M059J (cell line): ENCODE measurements around the gene EDC4. TPM values are rescaled to one million over a fixed set of nuclear protein-coding genes. Genes with fewer than 3 reads are reported as not detected.

Experiments
- DNase-seq: peaks from one replicate; pipeline ENCODE4 v3.0.0-alpha.2; 2012; ENCODE audit warnings: low read depth
- total RNA-seq: library from RNA; depleted of rRNA; stranded (reverse); fragments of >200 nt; shearing (Covaris generic); gene quantifications from 2 replicates; pipeline ENCODE4 v1.2.3, GENCODE V29; 2014

Gene EDC4
- total RNA-seq, 1 experiment from 2014 or later = 66.1 TPM

DNA sequence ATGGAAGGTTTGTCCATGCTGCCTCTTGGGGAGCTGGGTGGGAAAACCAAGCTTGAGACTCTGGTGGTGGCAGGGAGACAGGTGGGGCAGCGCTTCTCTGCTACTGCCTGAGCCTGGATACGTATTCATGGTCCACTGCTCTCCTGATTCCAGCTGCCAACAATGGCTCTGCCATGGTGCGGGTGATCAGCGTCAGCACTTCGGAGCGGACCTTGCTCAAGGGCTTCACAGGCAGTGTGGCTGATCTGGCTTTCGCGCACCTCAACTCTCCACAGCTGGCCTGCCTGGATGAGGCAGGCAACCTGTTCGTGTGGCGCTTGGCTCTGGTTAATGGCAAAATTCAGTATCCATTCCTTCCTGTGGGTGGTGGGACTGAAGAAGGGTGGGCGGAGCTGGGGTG lies 4.2 kb downstream of the EDC4 start:
- DNase-seq = no peak

DNA sequence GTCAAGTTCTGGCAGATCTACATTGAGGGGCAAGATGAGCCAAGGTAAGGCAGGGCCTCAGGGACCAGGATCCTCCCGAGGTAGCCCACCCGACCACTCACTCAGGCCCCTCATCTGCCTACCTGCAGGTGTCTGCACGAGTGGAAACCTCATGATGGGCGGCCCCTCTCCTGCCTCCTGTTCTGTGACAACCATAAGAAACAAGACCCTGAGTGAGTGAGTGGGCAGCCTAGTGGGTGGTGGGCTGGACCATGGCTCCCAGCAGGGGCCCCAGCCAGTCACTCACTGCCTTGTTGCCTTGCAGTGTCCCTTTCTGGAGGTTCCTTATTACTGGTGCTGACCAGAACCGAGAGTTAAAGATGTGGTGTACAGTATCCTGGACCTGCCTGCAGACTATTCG lies 5.4 kb downstream of the EDC4 start:
- no peak for DNase-seq

DNA sequence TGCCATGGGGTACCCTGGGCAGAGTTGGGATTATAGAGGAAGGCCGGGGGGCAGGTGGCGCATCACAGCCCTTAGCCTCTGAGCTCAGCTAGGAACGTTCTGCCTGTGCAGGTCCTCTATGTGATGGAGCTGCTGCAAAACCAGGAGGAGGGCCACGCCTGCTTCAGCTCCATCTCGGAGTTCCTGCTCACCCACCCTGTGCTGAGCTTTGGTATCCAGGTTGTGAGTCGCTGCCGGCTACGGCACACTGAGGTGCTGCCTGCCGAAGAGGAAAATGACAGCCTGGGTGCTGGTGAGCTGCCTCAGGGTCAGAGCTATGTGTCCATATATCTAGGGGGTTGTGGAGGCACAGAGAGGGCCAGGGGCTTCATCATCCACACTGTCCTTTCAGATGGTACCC lies 6.0 kb downstream of the EDC4 start:
- no peak for DNase-seq

DNA sequence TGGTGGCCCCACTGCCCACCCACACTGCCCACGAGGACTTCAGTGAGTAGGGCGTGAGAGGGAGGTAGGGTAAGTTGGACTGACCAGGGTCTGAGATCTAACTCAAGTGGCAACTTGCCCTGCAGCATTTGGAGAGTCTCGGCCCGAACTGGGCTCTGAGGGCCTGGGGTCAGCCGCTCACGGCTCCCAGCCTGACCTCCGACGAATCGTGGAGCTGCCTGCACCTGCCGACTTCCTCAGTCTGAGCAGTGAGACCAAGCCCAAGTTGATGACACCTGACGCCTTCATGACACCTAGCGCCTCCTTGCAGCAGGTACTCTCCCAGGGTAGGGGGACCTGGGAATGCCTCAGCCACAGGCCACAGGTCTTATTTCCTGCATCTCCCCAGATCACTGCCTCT lies 6.6 kb downstream of the EDC4 start:
- DNase-seq = no peak

DNA sequence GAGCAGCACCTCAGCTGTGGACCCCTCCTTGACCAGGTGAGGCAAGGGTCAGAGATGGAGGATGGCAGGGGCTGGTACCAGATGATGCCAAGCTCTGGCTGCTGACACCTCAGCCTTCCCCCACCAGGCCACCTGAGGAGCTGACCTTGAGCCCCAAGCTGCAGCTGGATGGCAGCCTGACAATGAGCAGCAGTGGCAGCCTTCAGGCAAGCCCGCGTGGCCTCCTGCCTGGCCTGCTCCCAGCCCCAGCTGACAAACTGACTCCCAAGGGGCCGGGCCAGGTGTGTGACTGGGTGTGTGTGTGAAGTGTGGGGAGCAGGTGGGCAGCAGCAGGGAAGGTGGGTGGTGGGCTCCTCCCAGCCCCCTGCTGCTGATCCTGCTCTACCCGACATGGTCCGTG lies 7.1 kb downstream of the EDC4 start:
- DNase-seq = no peak

DNA sequence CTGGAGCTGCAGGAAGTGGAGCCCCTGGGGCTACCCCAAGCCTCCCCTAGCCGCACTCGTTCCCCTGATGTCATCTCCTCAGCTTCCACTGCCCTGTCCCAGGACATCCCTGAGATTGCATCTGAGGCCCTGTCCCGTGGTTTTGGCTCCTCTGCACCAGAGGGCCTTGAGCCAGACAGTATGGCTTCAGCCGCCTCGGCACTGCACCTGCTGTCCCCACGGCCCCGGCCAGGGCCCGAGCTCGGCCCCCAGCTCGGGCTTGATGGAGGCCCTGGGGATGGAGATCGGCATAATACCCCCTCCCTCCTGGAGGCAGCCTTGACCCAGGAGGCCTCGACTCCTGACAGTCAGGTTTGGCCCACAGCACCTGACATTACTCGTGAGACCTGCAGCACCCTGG lies 7.7 kb downstream of the EDC4 start:
- no peak for DNase-seq

DNA sequence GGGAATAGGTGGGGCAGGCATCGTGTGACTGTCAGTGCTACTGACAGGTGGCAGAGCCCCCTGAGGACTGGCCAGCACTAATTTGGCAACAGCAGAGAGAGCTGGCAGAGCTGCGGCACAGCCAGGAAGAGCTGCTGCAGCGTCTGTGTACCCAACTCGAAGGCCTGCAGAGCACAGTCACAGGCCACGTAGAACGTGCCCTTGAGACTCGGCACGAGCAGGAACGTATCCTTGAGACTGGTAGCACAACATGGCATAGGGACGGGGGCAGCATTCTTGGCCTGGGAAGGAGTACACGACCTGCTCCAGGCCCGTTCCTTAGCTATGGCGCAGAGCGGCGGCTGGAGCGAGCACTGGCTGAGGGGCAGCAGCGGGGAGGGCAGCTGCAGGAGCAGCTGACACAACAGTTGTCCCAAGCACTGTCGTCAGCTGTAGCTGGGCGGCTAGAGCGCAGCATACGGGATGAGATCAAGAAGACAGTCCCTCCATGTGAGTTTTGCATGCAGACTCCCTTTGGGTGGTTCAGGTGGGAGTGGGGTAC lies 8.8 kb downstream of the EDC4 start:
- no peak for DNase-seq

DNA sequence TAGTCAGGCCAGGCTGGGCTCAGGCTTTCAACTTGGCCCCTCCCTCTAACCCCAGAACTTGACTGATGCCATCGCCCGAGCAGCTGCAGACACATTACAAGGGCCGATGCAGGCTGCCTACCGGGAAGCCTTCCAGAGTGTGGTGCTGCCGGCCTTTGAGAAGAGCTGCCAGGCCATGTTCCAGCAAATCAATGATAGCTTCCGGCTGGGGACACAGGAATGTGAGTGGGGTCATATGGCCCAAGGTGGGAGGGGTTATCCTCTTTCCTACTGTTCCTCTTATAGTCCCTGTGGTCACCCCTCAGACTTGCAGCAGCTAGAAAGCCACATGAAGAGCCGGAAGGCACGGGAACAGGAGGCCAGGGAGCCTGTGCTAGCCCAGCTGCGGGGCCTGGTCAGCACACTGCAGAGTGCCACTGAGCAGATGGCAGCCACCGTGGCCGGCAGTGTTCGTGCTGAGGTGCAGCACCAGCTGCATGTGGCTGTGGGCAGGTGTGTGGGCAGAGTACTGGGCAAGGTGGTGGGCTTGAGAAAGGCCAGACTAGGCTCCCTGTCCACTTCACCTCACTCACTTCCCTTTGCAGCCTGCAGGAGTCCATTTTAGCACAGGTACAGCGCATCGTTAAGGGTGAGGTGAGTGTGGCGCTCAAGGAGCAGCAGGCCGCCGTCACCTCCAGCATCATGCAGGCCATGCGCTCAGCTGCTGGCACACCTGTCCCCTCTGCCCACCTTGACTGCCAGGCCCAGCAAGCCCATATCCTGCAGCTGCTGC lies 9.7 kb downstream of the EDC4 start:
- DNase-seq = no peak

DNA sequence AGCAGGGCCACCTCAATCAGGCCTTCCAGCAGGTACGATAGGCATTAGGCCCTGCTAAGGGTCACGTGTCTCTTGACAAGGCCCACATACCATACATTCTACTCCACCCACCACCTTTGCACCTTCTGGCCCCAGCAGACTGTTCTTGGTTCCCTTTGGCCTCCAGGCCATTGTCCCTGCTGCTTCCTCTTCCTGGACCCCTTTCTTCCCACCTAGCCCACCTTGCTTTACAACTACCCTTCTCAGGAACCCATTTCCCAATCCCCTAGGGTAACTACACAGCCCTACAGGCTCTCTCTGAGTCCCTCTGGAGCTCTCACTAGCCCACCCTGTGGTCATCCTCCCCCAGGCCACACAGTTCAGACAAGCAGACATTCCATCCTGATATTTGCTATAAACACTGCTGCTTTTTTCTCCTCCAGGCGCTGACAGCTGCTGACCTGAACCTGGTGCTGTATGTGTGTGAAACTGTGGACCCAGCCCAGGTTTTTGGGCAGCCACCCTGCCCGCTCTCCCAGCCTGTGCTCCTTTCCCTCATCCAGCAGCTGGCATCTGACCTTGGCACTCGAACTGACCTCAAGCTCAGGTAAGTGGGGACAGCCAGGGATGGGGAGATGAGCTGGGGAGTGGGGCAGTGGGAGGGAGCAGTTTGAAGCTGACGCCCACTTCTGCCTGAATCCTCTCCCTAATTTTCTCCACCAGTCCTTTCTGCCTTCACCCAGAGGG lies 10.5 kb downstream of the EDC4 start:
- no peak for DNase-seq

DNA sequence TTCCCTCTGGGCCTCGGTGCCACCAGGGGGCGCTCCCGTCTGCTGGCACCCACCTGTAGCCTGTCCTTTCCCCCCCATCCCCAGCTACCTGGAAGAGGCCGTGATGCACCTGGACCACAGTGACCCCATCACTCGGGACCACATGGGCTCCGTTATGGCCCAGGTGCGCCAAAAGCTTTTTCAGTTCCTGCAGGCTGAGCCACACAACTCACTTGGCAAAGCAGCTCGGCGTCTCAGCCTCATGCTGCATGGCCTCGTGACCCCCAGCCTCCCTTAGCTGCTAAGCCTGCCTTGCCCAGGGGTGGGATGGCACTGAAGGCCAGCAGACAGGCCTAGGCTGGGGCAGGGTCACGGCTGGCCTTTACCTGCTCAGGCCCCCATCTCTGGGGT lies 11.0 kb downstream of the EDC4 start:
- DNase-seq = peak; percentile 42

DNA sequence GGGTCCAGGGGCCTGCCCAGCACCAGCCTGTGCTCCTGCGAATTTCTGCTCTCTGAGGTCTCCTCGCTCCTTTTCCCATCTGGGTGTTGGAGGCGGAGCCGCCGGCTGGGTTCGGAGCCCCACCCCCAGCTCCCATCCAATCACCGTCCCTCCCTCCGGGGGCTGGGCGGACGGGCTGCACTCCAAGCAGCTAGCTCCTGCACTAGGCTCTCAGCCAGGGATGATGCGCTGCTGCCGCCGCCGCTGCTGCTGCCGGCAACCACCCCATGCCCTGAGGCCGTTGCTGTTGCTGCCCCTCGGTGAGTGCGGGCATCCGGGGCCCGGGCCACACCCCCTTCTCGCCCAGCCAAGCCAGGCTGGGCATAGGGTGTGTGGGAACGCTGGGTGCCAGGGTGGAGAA lies 11.8 kb downstream of the EDC4 start, which contains the start of gene NRN1L:
TSS of gene NRN1L (plus strand) at position 202 of the 400 bp plus-strand sequence. CDS start at position 221, 19 bp downstream.
- peak; percentile 58 for DNase-seq

DNA sequence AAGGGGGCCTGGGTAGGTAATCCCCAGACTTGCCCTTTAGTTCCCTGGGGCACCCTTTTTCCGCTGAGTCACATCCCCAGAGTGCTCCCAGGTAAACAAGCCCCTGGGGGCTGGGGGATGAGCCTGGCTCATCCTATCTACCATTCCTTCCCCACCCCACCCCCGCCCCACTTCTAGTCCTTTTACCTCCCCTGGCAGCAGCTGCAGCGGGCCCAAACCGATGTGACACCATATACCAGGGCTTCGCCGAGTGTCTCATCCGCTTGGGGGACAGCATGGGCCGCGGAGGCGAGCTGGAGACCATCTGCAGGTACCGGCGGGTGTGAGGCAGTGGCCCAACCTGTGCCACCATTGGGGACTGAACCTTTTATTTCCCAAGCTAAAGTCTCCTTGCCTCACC lies 12.7 kb downstream of the EDC4 start:
- DNase-seq = no peak

DNA sequence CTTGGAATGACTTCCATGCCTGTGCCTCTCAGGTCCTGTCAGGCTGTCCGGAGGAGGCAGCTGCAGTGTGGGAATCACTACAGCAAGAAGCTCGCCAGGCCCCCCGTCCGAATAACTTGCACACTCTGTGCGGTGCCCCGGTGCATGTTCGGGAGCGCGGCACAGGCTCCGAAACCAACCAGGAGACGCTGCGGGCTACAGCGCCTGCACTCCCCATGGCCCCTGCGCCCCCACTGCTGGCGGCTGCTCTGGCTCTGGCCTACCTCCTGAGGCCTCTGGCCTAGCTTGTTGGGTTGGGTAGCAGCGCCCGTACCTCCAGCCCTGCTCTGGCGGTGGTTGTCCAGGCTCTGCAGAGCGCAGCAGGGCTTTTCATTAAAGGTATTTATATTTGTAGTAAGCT lies 13.1 kb downstream of the EDC4 start:
- no peak for DNase-seq

DNA sequence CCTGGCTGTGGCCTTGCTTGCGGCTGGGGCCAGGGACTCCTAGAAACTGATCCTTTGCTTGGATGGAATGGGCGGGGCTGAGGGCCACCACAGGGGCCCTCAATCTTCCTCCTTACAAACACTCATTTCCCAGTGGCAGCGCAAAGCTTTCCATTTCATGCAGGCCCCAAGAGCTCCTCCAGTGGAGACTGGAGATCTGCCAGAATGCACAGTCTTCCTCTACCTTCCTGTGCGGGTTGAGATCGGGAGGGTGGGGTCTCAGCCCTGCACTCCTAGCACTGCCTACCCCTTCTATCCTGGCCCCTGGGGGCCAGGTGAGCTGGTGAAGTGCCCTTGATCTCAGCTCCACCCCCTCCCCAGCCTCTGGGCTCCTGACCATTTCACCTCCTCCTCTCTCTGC lies 13.5 kb downstream of the EDC4 start:
- DNase-seq = no peak

DNA sequence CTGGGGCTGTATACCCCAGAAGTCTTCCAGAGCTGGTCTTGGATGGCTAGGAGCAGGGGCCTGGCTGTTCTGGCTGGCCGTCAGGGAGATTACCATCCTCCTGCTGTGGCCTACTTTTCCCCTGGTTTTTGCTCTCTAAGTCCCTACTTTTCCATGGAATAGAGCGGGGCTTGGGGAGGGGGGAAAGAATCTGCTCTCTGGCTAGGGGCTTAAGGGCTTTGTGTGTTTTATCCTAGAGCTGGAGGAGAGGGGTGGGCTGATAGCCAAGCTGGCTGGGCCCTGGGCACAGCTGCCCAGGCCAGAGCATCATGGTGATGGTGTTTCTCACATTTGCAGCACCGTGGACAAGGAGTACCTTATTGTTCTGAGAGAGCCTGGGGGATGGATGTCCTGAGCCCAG lies 15.5 kb downstream of the EDC4 start:
- no peak for DNase-seq

DNA sequence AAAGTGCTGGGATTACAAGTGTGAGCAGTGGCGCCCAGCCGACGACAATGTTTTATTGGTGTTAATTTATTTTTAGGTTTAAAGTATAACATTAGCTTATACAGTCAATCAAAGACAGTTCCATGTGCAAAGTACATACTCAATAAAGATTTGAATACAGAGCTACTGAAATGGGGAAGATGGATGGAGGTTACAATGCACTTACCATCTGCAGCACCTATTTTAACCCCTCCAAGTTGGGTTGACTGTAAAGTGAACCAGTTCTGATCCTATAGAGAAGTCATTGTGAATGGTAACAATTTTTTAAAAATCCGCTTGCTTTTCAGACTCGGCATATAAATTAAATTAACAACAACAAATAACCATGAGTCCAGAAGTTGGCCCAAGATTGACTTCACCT lies 19.5 kb downstream of the EDC4 start:
- DNase-seq = no peak

DNA sequence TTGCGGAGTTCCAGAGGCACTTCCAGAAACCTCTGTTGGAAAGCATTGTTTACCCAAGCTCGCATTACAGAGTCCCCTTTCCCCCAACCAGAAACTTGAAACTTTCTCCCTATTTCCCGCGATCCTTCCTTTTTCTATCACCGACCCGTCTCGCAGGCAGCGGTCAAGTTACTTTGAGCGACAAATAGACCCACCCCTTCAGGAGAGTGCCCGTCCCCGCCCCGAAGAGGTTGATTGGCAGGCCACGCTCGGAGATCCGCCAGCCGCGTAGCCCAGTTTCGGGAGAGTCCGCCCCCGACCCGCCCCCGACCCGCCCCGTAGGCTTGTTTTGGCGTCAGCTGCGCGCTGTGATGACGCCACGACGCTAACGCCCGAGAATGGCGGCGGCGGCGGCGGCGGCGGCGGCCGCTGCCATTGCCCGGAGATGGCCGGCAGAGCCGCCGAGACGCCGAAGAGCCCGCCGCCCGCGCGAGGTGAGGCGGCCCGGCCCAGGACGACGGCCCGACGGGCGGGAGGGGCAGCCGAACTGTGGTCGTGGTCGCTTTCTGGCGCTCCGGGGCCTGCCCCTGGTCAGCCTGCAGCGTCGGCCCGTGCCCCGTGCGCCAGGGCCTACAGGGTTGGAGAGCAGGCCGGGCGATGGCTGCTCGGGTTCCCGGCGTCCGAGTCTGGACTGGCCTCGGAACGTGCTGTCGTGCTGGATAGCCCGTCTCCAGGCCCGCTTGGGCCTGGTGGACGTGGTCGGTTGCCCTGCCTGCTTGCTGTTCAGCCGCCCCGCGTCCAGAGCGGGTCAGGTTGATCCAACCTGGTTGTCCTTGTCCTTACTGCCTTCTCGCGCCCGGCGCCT lies 20.3 kb downstream of the EDC4 start, which contains the start of gene PSKH1:
TSS of gene PSKH1 (plus strand) at position 356 of the 844 bp plus-strand sequence. CDS start 15,496 bp downstream, outside the sequence.
- DNase-seq = peak; percentile 94

DNA sequence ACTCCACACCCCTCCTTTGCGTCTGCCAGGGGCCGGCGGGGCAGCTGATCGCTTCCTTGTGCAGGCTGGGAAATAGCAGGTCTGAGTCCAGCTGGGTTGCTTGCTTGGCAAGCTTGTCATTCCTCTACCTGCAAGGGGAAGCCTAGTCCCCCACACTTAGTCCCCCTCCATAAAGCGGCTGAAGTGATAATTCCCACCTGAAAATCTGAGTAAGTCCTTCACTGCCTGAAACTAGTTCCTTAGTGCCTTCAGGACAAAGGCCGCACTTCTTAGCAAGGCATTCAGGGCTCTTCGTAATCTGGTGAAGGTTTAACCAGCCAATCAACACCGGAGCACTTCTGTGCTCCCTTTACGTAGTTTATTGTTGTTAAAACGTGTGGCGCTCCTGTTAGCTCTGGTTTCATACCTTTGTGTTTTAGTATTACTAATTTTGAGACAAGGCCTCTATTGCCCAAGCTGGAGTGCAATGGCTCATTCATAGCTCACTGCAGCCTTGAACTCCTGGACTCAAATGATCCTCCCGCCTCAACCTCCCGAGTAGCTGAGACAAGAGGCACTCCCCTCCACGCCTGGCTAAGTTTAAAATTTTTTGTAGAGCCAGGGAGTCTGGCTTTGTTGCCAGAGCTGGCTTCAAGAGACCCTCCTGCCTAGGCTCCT lies 21.0 kb downstream of the EDC4 start:
- no peak for DNase-seq

DNA sequence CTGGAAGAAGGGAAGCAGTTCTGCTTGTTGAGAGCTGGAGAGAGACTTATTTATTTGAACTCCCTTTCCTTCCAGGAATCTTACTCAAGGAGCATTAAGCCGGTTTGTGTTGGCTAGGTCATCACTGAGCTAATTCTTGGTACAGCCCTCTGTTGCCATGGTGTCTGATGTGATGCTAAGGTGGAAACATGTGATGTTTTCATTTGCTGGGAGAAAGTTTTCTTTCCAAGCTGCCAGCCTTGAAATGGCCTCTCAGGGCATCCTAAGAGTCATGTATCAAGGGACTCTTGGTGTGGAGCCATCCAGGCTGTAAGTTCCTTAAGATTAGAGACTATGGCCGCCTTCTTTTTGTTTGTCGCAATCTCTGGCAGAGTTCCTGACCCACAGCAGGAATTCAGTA lies 24.4 kb downstream of the EDC4 start:
- DNase-seq = peak; percentile 32

DNA sequence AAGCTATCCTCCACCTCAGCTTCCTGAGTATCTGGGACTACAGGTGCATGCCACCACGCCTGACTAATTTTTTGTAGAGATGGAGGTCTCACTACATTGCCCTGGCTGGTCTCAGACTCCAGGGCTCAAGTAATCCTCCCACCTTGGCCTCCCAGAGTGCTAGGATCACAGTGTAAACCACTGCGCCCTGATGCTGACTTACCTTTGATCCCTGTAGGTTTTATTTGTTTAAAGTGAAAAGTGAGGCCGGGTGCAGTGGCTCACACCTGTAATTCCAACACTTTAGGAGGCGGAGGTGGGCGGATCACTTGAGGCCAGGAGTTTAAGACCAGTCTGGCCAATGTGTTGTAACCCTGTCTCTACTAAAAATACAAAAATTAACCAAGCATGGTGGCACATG lies 28.9 kb downstream of the EDC4 start:
- no peak for DNase-seq

DNA sequence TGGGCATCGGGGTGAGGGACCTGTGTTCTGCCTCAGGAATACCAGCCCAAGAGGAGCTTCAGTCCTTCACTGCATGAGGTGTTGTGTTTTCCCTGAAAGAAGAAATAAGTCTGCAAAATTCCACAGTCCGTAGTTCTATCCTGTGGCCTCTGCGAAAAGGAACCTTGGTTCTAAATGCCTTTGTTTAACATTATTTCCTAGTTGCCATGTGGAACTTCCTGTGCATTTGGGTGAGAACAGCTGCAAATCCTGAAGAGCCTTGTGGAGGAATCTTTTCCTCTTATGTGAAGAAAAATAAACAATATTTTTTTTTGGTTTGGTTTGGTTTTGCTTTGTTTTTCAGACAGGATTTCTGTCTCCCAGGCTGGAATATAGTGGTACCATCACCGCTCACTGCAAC lies 30.0 kb downstream of the EDC4 start:
- no peak for DNase-seq
